H1 (cell line): ENCODE results near the gene IGFALS. TPM values are rescaled to one million over a fixed set of nuclear protein-coding genes. Genes with fewer than 3 reads are reported as not detected.

Source experiments
- CHD1 ChIP-seq: IDR thresholded peaks from 2 replicates; pipeline ENCODE4 v1.6.1; 2012; ENCODE audit warnings: low read depth, low read length, improper control_type of control experiment
- GABPA ChIP-seq: IDR thresholded peaks from 2 replicates; pipeline ENCODE4 v1.6.1; 2011; ENCODE audit warnings: mild to moderate bottlenecking, low read length, moderate library complexity, borderline replicate concordance; ENCODE audit not compliant: insufficient read depth
- polyA plus RNA-seq, 7 experiments: library from polyadenylated mRNA; depleted of rRNA in 3 of 7; stranded (reverse) in 5 of 7; unstranded in 2 of 7; fragments of >200 nt in 5 of 7; fragments of 200-250 nt in 2 of 7; gene quantifications; 1 replicate in 5 of 7; 2 replicates in 1 of 7; 4 replicates in 1 of 7; pipeline versions ENCODE4 v1.2.1 to v1.2.3, GENCODE V29; 2011 to 2013; ENCODE audit warnings: missing spikeins in 2 of 7, mixed read lengths in 2 of 7
- total RNA-seq: library from RNA; stranded (reverse); fragmentation: NEBNext Ultra II Directional; extraction: Animal tissue kit (Norgen Biotek cat#: 25700); gene quantifications from 2 replicates; pipeline ENCODE4 v1.2.1, GENCODE V29; 2021
- TF ChIP-seq, protein P1 (sequence below): IDR thresholded peaks from 2 replicates; pipeline ENCODE4 v1.6.1; 2012; ENCODE audit warnings: inconsistent platforms
- TF ChIP-seq, protein P2 (sequence below), 3 experiments: IDR thresholded peaks; 1 replicate in 2 of 3; 2 replicates in 1 of 3; pipeline versions ENCODE4 v1.5.1 to v1.6.1; 2011; ENCODE audit warnings: low read length in 3 of 3, mild to moderate bottlenecking in 3 of 3, inconsistent platforms in 2 of 3, low read depth in 1 of 3, moderate library complexity in 1 of 3; ENCODE audit not compliant: insufficient read depth in 1 of 3; ENCODE audit errors: control extremely low read depth in 1 of 3

Gene IGFALS
- total and polyA plus RNA-seq, 2 of the 8 experiments (the other 6 are each of a cell fraction or from before 2014, with no cell fraction given) = not detected

DNA sequence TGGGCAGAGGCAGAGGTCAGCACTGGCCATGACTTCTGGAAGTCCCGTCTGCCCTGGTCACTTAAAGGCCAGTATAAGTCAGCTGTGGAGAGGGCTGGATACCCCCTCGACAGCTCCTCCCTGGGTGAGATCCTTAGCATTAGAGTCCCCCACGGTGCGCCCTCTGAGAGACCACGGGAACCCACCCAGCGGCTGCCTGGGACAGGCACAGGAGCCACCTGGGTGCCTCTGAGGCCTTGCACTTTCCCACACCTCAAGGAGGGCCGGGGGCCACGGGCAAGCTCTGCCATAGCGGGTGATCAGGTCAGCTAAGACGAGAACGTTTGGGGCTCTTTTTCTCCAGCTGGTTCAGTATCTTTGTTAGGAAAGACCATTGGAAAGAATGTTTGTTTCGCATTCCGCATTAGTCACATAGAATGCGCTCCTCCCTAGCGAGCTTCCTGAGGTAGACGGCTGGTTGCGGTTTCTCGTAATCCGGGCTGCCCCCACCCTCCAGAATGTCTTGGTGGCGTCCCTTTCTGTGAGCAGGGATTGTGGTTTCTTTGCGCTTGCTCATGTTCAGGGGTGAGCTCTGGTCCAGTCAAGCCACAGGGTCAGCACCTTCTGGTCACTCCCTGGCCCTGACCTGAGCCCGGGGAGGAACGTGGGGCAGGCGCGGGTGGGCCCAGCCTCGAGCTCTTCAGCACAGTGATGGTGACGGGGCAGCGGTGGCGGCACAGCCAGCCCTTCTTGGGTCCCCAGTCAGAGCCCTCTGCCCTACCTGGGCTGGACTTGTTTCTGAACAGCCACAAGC is 47.4 kb downstream of the IGFALS start (continued):
- TF ChIP-seq CHD1 (no peak), GABPA (no peak)
- TF ChIP-seq, protein P1, sequence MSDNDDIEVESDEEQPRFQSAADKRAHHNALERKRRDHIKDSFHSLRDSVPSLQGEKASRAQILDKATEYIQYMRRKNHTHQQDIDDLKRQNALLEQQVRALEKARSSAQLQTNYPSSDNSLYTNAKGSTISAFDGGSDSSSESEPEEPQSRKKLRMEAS = no peak
- TF ChIP-seq, protein P2, sequence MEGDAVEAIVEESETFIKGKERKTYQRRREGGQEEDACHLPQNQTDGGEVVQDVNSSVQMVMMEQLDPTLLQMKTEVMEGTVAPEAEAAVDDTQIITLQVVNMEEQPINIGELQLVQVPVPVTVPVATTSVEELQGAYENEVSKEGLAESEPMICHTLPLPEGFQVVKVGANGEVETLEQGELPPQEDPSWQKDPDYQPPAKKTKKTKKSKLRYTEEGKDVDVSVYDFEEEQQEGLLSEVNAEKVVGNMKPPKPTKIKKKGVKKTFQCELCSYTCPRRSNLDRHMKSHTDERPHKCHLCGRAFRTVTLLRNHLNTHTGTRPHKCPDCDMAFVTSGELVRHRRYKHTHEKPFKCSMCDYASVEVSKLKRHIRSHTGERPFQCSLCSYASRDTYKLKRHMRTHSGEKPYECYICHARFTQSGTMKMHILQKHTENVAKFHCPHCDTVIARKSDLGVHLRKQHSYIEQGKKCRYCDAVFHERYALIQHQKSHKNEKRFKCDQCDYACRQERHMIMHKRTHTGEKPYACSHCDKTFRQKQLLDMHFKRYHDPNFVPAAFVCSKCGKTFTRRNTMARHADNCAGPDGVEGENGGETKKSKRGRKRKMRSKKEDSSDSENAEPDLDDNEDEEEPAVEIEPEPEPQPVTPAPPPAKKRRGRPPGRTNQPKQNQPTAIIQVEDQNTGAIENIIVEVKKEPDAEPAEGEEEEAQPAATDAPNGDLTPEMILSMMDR (IDR thresholded peaks at IDR 0.05; ENCODE audit: control extremely low read depth in 1 of 3, insufficient read depth in 1 of 3, low read depth in 1 of 3, low read length in 3 of 3) = no peak
- TF ChIP-seq, all 59 proteins: peak for 0
